NCI-H345 treated with DMSO at 0.1 percent for 48 hours (cell line): ENCODE measurements around the gene ADH1C.
A peak's percentile ranks its signal among the peaks of the same experiment; 100 is the strongest.

ENCODE experiments used
- DNase-seq: peaks from one replicate; lab custom pipeline; 2025; ENCODE audit not compliant: unreplicated experiment; lab: John Stamatoyannopoulos, UW

ADH1C gene

DNA sequence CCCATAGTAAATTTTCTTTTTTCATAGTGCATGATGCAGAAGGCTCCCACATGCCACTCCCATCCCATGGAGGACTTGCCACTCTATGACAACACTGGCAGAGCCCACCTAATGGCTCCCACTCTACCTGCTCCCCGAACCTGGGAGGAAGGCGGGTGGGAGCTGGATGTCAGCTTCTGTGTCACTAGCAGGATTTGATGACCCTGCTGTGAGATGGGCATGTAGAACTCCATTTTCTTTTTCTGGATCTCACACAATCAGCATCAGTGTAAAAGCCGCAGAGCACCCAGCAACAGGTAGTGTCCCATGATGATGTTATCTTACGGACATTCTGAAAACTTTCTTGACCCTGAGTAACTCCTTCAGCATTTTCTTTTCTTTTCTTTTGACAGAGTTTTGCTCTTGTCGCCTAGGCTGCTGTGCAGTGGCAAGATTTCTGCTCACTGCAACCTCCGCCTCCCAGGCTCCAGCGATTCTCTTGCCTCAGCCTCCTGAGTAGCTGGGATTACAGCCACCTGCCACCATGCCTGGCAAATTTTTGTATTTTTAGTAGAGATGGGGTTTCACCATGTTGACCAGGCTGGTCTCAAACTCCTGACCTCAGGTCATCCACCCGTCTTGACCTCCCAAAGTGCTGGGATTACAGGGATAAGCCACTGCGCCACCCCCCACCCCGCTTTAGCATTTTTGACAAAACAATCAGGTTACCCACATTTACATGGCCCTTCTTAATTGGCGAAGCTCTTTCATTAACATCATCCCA lies 46.7 kb downstream of the ADH1C start:
- DNase-seq: no peak

- no peak for DNase-seq
Measured at GRCh38 chr4:99301376-99302164, 51.0 kb downstream of the ADH1C start.

DNA sequence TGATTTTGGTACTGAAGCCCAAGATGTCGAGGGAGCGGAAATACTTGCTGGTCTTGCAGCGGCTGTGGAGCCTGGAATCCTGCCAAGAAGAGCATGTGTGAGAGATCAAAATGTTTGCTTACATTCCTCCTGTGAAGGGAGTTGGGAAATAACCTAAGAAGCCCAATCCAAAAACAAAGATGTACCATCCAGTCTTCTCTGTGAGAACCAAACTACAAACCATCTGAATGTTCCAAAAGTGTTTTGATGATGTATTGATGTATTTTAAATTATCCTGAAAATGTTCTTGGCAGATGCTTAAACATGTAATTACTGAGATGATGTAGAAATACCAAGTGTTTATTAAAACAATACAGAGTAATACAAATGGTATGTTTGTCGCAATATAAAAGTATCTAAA lies 51.6 kb downstream of the ADH1C start:
- peak; percentile 19 for DNase-seq

- no peak for DNase-seq
Measured at GRCh38 chr4:99293357-99293756, 59.2 kb downstream of the ADH1C start.

DNA sequence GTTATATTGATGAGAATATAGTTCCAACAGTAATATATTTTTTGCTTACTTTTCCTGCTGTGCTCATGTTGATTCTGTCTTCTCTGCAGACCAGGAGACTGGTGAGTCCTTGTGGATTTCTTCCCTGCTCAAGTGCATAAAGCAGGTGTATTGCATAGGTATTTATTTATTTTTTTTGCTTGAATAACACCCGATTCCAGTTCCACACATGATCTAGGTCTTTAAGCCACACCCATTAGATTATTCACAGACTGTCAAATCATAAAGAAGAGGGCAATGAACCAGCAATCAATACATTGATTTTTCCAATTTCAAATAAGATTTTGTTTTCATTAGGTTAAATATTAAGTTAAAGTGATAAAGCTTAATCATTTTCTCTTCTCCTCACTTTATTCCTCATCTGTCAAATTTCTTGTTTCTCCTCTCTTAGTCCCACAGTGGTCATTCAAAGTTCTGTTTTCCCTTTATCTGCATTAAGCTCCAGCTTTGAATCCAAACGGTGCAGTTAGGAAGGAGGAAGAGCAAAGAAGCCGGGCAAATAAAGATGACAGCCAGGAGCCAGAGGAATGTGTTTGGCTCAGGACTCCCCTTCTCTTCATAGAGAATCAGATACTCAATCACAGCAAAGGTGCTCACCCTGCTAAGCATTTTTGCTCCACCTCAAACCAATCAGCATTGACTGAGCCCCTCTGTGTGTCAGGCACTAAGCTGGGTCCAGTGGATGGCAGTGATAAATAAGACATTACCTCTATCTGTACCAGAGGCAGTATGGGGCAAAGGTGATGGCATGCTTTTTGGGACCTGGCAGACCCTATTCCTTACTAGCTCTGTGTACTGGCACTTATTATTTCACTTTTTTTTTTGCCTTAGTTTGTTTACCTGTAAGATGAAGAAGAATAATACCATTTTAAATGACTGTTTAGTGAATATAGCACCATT lies 61.4 kb downstream of the ADH1C start, which contains the start of gene ADH1A:
TSS of gene ADH1A (minus strand) at position 138 of the 939 bp plus-strand sequence. CDS start at position 67, 71 bp downstream.
- no peak for DNase-seq
